IPS DF 6.9 (cell line): ENCODE data around the gene CORO2B.

ENCODE experiments used
- DNase-seq: peaks from one replicate; pipeline ENCODE4 v3.0.0-alpha.2; 2013; ENCODE audit warnings: low read depth, low spot score
- H3K27ac ChIP-seq: one replicate; pipeline ENCODE4 v1.5.1; 2013; ENCODE audit warnings: low read length, control low read depth
- H3K27me3 ChIP-seq: 2 replicates; pipeline ENCODE4 v1.6.1; 2013; ENCODE audit warnings: mild to moderate bottlenecking, low read length; ENCODE audit not compliant: control insufficient read depth, insufficient read depth
- H3K36me3 ChIP-seq: 2 replicates; pipeline ENCODE4 v1.6.1; 2013; ENCODE audit warnings: low read length; ENCODE audit not compliant: control insufficient read depth, insufficient read depth
- H3K4me1 ChIP-seq: 2 replicates; pipeline ENCODE4 v1.6.1; 2013; ENCODE audit warnings: low read length; ENCODE audit not compliant: control insufficient read depth, insufficient read depth
- H3K4me3 ChIP-seq: 2 replicates; pipeline ENCODE4 v1.5.1; 2013; ENCODE audit warnings: mild to moderate bottlenecking, low read length
- H3K9me3 ChIP-seq: 2 replicates; pipeline ENCODE4 v1.6.1; 2013; ENCODE audit warnings: low read length, inconsistent platforms; ENCODE audit not compliant: control insufficient read depth, insufficient read depth
- WGBS: extraction: QIAGEN DNeasy Blood & Tissue Kit; methylation state at CpG from one replicate; pipeline ENCODE4 v1.1.7; 2013; ENCODE audit warnings: mixed read lengths, missing lambda C conversion rate; ENCODE audit not compliant: insufficient read length, insufficient coverage; 5-methylcytosine and 5-hydroxymethylcytosine counted together

The CORO2B gene

GRCh38 chr15:68609629-68610028 is 30.8 kb downstream of the CORO2B start:
- no peaks in the 10 kb centered on the region for H3K36me3 ChIP-seq
- H3K4me3 ChIP-seq = no peak overlapping the region
- no peak overlapping the region for H3K27ac ChIP-seq
- WGBS = no CpG with 5 or more reads among the region's 7 CpGs
- peaks cover 14% of the 10 kb centered on the region for H3K4me1 ChIP-seq
- no peaks in the 10 kb centered on the region for H3K9me3 ChIP-seq
- DNase-seq = no peak
- no peaks in the 10 kb centered on the region for H3K27me3 ChIP-seq

DNA sequence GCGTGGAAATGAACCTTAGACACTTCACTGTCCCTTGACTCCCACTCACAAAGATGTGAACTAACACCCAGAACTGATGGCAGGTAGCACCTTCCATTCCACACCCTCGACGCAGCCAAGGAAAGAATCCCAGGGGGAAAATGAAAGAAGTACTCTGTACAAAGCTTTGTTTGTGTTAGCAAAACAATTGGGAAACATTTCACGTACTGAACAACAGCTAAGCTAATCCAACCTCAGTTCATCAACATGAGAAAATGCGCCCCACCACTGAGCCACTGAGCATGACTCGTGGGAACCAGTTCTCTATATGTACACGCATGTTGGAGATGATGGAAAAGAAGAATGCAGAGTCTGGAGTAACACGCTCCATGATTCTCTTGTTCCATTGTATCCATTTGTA is 32.0 kb downstream of the CORO2B start:
- WGBS = no CpG with 5 or more reads among the region's 8 CpGs
- no peaks in the 10 kb centered on the region for H3K27me3 ChIP-seq

GRCh38 chr15:68612503-68612902 is 33.7 kb downstream of the CORO2B start:
- H3K4me1 ChIP-seq = peaks cover 17% of the 10 kb centered on the region
- no peaks in the 10 kb centered on the region for H3K27me3 ChIP-seq
- DNase-seq = no peak
- no peaks in the 10 kb centered on the region for H3K36me3 ChIP-seq
- H3K4me3 ChIP-seq = no peak overlapping the region
- no peak overlapping the region for H3K27ac ChIP-seq
- WGBS = no CpG with 5 or more reads among the region's 3 CpGs
- no peaks in the 10 kb centered on the region for H3K9me3 ChIP-seq

More for the DNA sequence above, 32.0 kb downstream of the CORO2B start:
- no peak for DNase-seq
- H3K27ac ChIP-seq = no peak overlapping the region
- no peaks in the 10 kb centered on the region for H3K9me3 ChIP-seq
- H3K36me3 ChIP-seq = no peaks in the 10 kb centered on the region
- peaks cover 17% of the 10 kb centered on the region for H3K4me1 ChIP-seq
- no peak overlapping the region for H3K4me3 ChIP-seq

DNA sequence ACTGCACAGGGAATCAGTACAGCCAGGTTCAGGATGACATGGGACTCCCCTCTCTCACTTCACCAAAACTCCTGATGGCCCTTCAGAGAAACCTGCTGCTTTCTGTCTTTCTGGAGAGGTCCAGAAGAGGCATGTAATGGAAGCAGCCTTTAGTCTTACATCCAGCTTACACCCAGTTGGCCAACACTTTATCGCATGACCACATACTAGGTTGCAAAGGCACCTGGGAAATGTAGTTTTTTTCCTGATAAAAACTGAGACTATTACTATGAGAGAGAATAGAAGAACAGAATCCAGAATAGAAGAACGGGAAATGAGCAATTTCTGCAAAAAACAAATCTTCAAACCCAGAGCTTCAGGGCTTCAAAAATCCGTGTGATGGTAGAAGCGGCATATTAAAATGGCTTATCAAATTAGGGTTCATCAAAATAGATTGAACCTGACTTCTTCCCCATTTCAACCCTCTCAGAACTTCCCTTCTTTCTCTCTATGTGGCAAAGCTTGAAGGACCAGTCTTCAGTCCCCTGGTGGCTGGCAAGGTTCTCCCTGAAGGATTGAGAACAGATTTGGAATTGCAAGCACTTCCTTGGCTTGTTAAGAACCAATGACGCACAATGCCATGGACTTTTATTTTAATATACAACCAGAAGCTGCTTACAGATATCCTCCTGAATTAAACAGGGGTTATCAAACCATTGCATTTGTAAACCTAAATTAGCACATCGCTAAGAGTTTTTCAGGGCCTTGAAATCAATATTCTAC is 34.4 kb downstream of the CORO2B start:
- Histone ChIP-seq H3K27me3 (no peaks in the 10 kb centered on the region), H3K4me1 (peaks cover 13% of the 10 kb centered on the region), H3K36me3 (no peaks in the 10 kb centered on the region), H3K9me3 (no peaks in the 10 kb centered on the region), H3K4me3 (no peak overlapping the region), H3K27ac (no peak overlapping the region)
- no peak for DNase-seq
- WGBS = no CpG with 5 or more reads among the region's 6 CpGs

DNA sequence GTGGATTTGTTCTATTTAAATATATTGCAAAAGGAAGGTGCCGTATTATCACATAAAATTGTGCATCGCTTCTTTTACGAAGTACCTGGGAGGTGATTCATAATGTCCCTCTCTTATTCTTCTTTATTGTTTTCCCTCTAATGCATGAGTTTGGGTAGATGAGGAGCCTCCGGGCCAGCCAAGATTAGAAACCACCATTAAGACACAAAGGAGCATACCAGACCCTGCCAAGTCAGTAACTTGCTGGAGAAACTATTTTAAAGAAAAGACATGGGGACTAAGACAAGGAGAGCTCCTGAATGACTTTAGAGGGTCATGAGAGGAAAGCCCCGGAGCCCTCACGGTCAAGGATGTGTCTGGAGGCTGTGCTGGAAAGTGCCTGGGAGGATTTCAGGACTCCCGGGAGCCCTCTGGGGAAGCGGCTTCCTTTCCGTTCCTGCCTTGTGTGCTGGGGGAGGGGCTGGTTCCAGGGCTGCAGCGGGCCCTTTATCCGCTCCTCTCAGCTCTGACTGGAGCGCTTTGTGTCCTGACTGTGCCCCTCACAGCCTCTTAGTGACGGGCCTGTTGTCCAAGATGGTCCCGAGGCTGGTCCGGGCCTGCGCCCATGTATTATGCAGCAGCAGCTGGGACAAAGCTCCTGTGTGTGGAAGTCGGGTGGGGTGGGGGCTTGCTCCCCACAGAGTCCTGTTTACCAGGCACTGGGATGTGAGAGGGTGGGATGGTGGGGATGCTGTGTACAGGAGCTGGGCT is 35.7 kb downstream of the CORO2B start:
- H3K9me3 ChIP-seq = no peaks in the 10 kb centered on the region
- no peaks in the 10 kb centered on the region for H3K36me3 ChIP-seq
- H3K27ac ChIP-seq = no peak overlapping the region
- DNase-seq = no peak
- H3K4me1 ChIP-seq = peaks cover 6% of the 10 kb centered on the region
- WGBS = no CpG with 5 or more reads among the region's 17 CpGs
- no peaks in the 10 kb centered on the region for H3K27me3 ChIP-seq
- no peak overlapping the region for H3K4me3 ChIP-seq

GRCh38 chr15:68615301-68615700 is 36.5 kb downstream of the CORO2B start:
- Histone ChIP-seq H3K27me3 (no peaks in the 10 kb centered on the region), H3K4me1 (peaks cover 5% of the 10 kb centered on the region; the same call in 1 of the 2 replicates), H3K4me3 (no peak overlapping the region), H3K36me3 (no peaks in the 10 kb centered on the region), H3K9me3 (no peaks in the 10 kb centered on the region), H3K27ac (no peak overlapping the region)
- no peak for DNase-seq
- WGBS = no CpG with 5 or more reads among the region's 1 CpG

GRCh38 chr15:68615811-68616210 is 37.0 kb downstream of the CORO2B start:
- no peaks in the 10 kb centered on the region for H3K36me3 ChIP-seq
- no peak overlapping the region for H3K4me3 ChIP-seq
- no CpG with 5 or more reads among the region's 6 CpGs for WGBS
- DNase-seq = no peak
- no peaks in the 10 kb centered on the region for H3K27me3 ChIP-seq
- H3K9me3 ChIP-seq = no peaks in the 10 kb centered on the region
- no peak overlapping the region for H3K27ac ChIP-seq
- H3K4me1 ChIP-seq = peaks cover 5% of the 10 kb centered on the region; the same call in 1 of the 2 replicates

DNA sequence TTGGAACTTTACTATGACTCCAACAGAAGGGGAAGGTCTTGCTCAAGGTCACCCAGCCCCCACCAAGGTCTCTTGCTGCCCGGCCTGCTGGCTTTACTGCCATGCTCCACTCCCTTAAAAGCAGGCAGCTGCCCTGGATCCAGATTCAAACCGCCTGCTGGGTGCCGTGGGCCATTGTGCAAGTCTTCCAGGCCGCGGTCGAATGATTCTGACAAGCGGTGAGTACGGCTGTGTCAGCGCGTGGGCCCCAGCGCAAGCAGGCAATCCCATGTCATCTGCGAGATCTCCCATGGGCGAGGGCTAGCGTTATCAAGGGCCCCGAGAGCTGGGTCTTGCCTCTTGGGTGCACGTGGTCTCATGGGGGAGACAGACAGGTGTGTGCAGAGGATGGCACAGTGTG is 37.6 kb downstream of the CORO2B start:
- H3K4me3 ChIP-seq = no peak overlapping the region
- H3K4me1 ChIP-seq = peaks cover 5% of the 10 kb centered on the region; the same call in 1 of the 2 replicates
- H3K9me3 ChIP-seq = no peaks in the 10 kb centered on the region
- no peak for DNase-seq
- no peaks in the 10 kb centered on the region for H3K36me3 ChIP-seq
- H3K27ac ChIP-seq = no peak overlapping the region
- no peaks in the 10 kb centered on the region for H3K27me3 ChIP-seq
- no CpG with 5 or more reads among the region's 16 CpGs for WGBS

- no peak overlapping the region for H3K4me3 ChIP-seq
- no peaks in the 10 kb centered on the region for H3K36me3 ChIP-seq
- H3K27me3 ChIP-seq = no peaks in the 10 kb centered on the region
- no peaks in the 10 kb centered on the region for H3K9me3 ChIP-seq
- no CpG with 5 or more reads among the region's 2 CpGs for WGBS
- H3K27ac ChIP-seq = no peak overlapping the region
- DNase-seq = no peak
- peaks cover 5% of the 10 kb centered on the region; the same call in 1 of the 2 replicates for H3K4me1 ChIP-seq
Observed at GRCh38 chr15:68617001-68617400, 38.2 kb downstream of the CORO2B start.

GRCh38 chr15:68617777-68618176 is 39.0 kb downstream of the CORO2B start:
- Histone ChIP-seq H3K4me1 (peaks cover 4% of the 10 kb centered on the region; the same call in 1 of the 2 replicates), H3K4me3 (no peak overlapping the region), H3K27me3 (no peaks in the 10 kb centered on the region), H3K27ac (no peak overlapping the region), H3K9me3 (no peaks in the 10 kb centered on the region), H3K36me3 (no peaks in the 10 kb centered on the region)
- no CpG with 5 or more reads among the region's 1 CpG for WGBS
- DNase-seq = no peak
